Kidney (tissue), 14 donors: ENCODE measurements around the gene TMEM266. TPM values are rescaled to one million over a fixed set of nuclear protein-coding genes. Genes with fewer than 3 reads are reported as not detected.
A peak's percentile ranks its signal among the peaks of the same experiment; 100 is the strongest.
"Not testable (repeated sequence)": the region's sequence is repeated elsewhere in the genome, so short reads cannot be mapped to it uniquely, and the experiment has no call there.

Experiments used
- DNase-seq, 5 donors: peaks; one replicate each; pipeline ENCODE4 v3.0.0-alpha.2; 2013 to 2020
- FAIRE-seq: peaks from 2 replicates; lab custom pipeline; 2012; peaks lifted over from hg19 to GRCh38; lab: Jason Lieb, UNC
- H3K27ac ChIP-seq, 2 donors: one replicate each; pipeline ENCODE4 v1.7.0; 2013; ENCODE audit warnings: low read depth in 2 of 2, low read length in 2 of 2, inconsistent platforms in 1 of 2
- H3K27me3 ChIP-seq: one replicate; pipeline ENCODE4 v1.7.1; 2013; ENCODE audit warnings: low read length, inconsistent platforms; ENCODE audit not compliant: control insufficient read depth, insufficient read depth
- H3K36me3 ChIP-seq, 3 donors: one replicate each; pipeline versions ENCODE4 v1.7.0 to v1.7.1; 2013; ENCODE audit warnings: low read length in 3 of 3, control low read depth in 1 of 3, inconsistent platforms in 1 of 3; ENCODE audit not compliant: insufficient read depth in 3 of 3, control insufficient read depth in 2 of 3
- H3K4me1 ChIP-seq, 3 donors: one replicate each; pipeline versions ENCODE4 v1.7.0 to v1.7.1; 2013; ENCODE audit warnings: low read length in 3 of 3, inconsistent platforms in 1 of 3, low read depth in 1 of 3; ENCODE audit not compliant: control insufficient read depth in 2 of 3, insufficient read depth in 2 of 3
- H3K4me3 ChIP-seq, 3 donors: one replicate each; pipeline versions ENCODE4 v1.7.0 to v1.8.1; 2013; ENCODE audit warnings: low read length in 3 of 3, control low read depth in 1 of 3, inconsistent platforms in 1 of 3
- H3K9ac ChIP-seq, 3 donors: one replicate each; pipeline versions ENCODE4 v1.7.0 to v1.7.1; 2013; ENCODE audit warnings: low read length in 3 of 3, control low read depth in 1 of 3, inconsistent platforms in 1 of 3
- H3K9me3 ChIP-seq, 3 donors: one replicate each; pipeline versions ENCODE4 v1.7.0 to v1.7.1; 2013; ENCODE audit warnings: low read length in 3 of 3, control low read depth in 1 of 3, inconsistent platforms in 1 of 3; ENCODE audit not compliant: control insufficient read depth in 2 of 3, insufficient read depth in 1 of 3
- CTCF ChIP-seq: IDR thresholded peaks from 3 replicates; pipeline ENCODE4 v1.5.1; 2012; ENCODE audit warnings: mild to moderate bottlenecking, moderate library complexity, borderline replicate concordance; ENCODE audit not compliant: insufficient read depth; ENCODE audit errors: extremely low read depth
- intact Hi-C: fragments of 100-400 bp; cut with DNase I; formaldehyde crosslinking; loops from one replicate; pipeline ENCODE4 v1.11.1; 2022
- polyA plus RNA-seq: library from polyadenylated mRNA; stranded (reverse); fragments of 350-450 nt; fragmentation: Illumina TruSeq; extraction: RNeasy Lipid Tissue Mini Kit (QIAGEN cat#74804); gene quantifications from one replicate; pipeline ENCODE4 v1.2.3, GENCODE V29; 2014; ENCODE audit warnings: low read depth, low replicate concordance; ENCODE audit not compliant: insufficient read depth
- total RNA-seq: library from RNA; stranded (reverse); fragmentation: NEBNext Ultra II Directional; extraction: Animal tissue kit (Norgen Biotek cat#: 25700); gene quantifications from one replicate; pipeline ENCODE4 v1.2.1, GENCODE V29; 2021
- donor health status: control.
- donor health status: control.
- donor health status: control.
- donor health status: control.
- donor health status: control.
- donor health status: DM: yes; HTN: yes; CAD: no.
- donor health status: Normal renal cell carcinoma (clear cell type).

The TMEM266 gene
- total and polyA plus RNA-seq, 2 donors from 2014 or later, result 0.72 to 3.1 TPM

- Histone ChIP-seq H3K27me3 (no peaks in the 10 kb centered on the region), H3K27ac (no peak overlapping the region), H3K9me3 (peaks cover 0 to 5% (median 0%) of the 10 kb centered on the region in 3 donors), H3K36me3 (no peaks in the 10 kb centered on the region), H3K4me3 (no peak overlapping the region), H3K9ac (no peak overlapping the region), H3K4me1 (no peaks in the 10 kb centered on the region)
- FAIRE-seq (no peak), DNase-seq (no peak)
- TF ChIP-seq CTCF, result no peak
- intact Hi-C loops, result no loop called here
Observed at GRCh38 chr15:76038512-76038911, 21.3 kb upstream of the TMEM266 start.

- H3K27me3 ChIP-seq, result not testable (repeated sequence)
Observed at GRCh38 chr15:76054201-76054600, 5.6 kb upstream of the TMEM266 start.

GRCh38 chr15:76056931-76057330 is 2.9 kb upstream of the TMEM266 start:
- peaks cover 0 to 7% (median 4%) of the 10 kb centered on the region in 3 donors for H3K4me1 ChIP-seq
- H3K9me3 ChIP-seq, result no peaks in the 10 kb centered on the region
- H3K36me3 ChIP-seq, result no peaks in the 10 kb centered on the region
- H3K27me3 ChIP-seq, result peaks cover 3% of the 10 kb centered on the region
- intact Hi-C loops, result no loop called here
- FAIRE-seq (no peak), DNase-seq (no peak)
- no peak overlapping the region for H3K27ac ChIP-seq
- peak overlapping the region in 1 of 3 donors; percentile 57 for H3K4me3 ChIP-seq
- TF ChIP-seq CTCF, result no peak
- H3K9ac ChIP-seq, result peak overlapping the region in 1 of 3 donors; percentile 37

More at GRCh38 chr15:76054201-76054600, 5.6 kb upstream of the TMEM266 start:
- H3K9me3 ChIP-seq, H3K9ac ChIP-seq, H3K4me1 ChIP-seq, H3K36me3 ChIP-seq, DNase-seq, H3K4me3 ChIP-seq, FAIRE-seq, H3K27ac ChIP-seq, intact Hi-C loops: not testable (repeated sequence)

- peaks cover 3% of the 10 kb centered on the region for H3K27me3 ChIP-seq
- peak overlapping the region; percentile 2 to 57 (median 8) for H3K4me3 ChIP-seq
- H3K36me3 ChIP-seq, result no peaks in the 10 kb centered on the region
- peaks cover 0 to 7% (median 4%) of the 10 kb centered on the region in 3 donors for H3K4me1 ChIP-seq
- peak; percentile 43 for TF ChIP-seq CTCF
- no peaks in the 10 kb centered on the region for H3K9me3 ChIP-seq
- no peak overlapping the region for H3K27ac ChIP-seq
- H3K9ac ChIP-seq, result peak overlapping the region in 2 of 3 donors; percentile 35 to 37
- peak; percentile 70 for FAIRE-seq
- DNase-seq, result peak in 3 of 5 donors; percentile 29 to 70 (median 67)
- intact Hi-C loops, result no loop called here
Observed at GRCh38 chr15:76057332-76058000, 2.3 kb upstream of the TMEM266 start.
